Transverse colon (tissue), 3 donors: Measurements from ENCODE around the gene CNRIP1.

Experiments used
- CTCF ChIP-seq, 5 experiments: fragments of 200-600 bp in 3 of 5; fragments of 450-650 bp in 2 of 5; sonication (generic) in 3 of 5; IDR thresholded peaks; 1 replicate in 2 of 5; 2 replicates in 3 of 5; pipeline ENCODE4 v1.5.1; 2016 to 2017; ENCODE audit warnings: antibody characterized with exemption in 5 of 5, inconsistent platforms in 3 of 5, mild to moderate bottlenecking in 2 of 5, moderate library complexity in 1 of 5
- EP300 ChIP-seq: sonication (generic); formaldehyde crosslinking; IDR thresholded peaks from one replicate; pipeline ENCODE4 v1.6.1; 2017; ENCODE audit warnings: antibody characterized with exemption, low read depth
- POLR2A ChIP-seq: fragments of 450-650 bp; IDR thresholded peaks from one replicate; pipeline ENCODE4 v1.6.1; 2016; ENCODE audit warnings: antibody characterized with exemption, mild to moderate bottlenecking, moderate library complexity

GRCh38 chr2:68311033-68311432 lies 8.7 kb downstream of the CNRIP1 start:
- TF ChIP-seq POLR2A (no peak), CTCF (IDR thresholded peaks at IDR 0.05) (no peak), EP300 (no peak)
